HG03175 (cell line): ENCODE measurements around the gene EME2.

Experiments used
- ATAC-seq: cut with Tn5 transposase; IDR thresholded peaks from one replicate; pipeline ENCODE4 v1.9.1; 2021; ENCODE audit warnings: mild to moderate bottlenecking, moderate library complexity; ENCODE audit not compliant: unreplicated experiment

EME2 gene

GRCh38 chr16:1777375-1778199 lies 5.0 kb downstream of the EME2 start:
- no peak for ATAC-seq

DNA sequence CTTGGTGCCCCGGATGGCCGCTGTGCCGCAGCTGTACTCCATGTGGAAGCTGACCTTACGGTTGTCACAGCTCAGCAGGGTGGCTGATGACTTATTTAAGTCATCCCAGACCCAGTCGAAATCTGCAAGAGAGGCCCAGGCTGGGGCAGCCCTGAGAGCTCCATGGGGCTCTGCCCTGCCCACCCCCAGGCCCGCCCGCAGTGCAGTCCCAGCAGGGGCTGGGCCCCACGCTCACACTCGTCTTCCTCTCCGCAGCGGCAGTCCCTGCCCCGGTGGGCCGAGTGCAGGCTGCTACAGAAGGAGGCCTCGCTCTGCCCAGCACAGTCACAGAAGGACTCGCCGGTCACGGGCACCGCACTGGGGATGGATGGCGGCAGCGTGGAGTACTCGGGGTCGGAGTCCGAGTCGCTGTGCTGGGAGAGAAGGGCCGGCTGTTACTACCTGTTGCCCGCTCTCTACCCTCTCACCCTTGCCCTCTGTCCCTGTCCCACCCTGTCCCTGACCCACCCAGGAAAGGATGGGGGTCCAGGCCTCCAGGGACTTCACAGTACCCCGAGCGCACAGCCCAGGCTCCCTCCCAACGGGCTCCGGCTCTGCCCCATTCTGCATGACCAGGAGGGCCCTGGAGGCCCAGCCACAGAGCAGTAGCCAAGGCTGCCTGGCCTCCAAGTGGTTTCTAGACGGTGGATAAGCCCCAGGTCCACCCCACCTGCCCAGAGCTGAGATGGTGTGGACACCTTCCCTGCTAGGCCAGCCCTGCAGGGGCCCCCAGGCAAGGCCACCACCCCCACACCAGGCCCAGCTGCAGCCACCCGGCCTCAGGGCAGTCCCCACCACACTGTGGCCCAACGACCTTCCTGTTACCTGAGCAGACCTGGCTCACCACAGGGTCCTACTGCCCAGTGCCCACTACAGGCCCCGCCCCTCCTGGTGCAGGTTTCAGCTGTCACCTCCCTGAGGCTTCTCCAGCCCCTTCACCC lies 5.9 kb downstream of the EME2 start:
- no peak for ATAC-seq

DNA sequence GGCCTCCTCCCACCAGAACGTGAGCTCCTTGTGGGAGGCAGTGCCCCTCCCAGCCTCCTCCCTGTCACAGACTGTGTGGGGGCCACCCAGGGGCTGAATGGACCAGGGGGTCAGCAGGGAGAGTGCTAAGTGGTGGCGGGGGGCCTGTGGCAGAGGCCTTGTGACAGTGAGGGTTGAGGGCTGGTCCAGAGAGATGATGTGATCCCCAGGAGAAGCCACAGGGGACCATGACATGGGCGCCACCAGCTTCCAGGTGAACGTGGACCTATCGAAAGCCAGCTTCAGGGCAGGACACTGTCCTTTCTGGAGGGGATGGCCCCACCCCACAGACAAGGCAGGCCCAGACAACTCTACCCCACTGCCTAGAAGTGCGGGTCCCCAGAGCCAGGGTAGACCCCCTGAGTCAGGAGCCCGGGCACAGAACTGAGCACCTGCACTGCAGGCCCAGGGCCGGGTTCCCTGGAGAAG lies 6.7 kb downstream of the EME2 start:
- ATAC-seq = no peak

GRCh38 chr16:1779741-1780676 lies 7.4 kb downstream of the EME2 start:
- ATAC-seq = no peak

DNA sequence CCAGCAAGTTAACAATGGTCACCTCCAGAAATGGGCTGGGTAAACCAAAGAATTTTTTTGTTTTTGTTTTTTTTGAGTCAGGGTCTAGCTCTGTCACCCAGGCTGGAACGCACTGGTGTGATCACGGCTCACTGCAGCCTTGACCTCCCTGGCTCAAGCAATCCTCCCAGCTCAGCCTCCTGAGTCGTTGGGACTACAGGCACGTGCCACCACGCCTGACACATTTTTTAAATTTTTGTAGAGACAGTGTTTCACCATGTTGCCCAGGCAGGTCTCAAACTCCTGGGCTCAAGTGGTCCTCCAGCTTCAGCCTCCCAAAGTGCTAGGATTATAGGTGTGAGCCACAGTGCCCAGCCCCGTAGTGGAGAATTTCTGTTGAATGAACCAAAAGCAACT lies 8.1 kb downstream of the EME2 start:
- no peak for ATAC-seq

GRCh38 chr16:1781254-1781653 lies 8.6 kb downstream of the EME2 start:
- no peak for ATAC-seq

- ATAC-seq = no peak
Observed at GRCh38 chr16:1781758-1782407, 9.3 kb downstream of the EME2 start.

DNA sequence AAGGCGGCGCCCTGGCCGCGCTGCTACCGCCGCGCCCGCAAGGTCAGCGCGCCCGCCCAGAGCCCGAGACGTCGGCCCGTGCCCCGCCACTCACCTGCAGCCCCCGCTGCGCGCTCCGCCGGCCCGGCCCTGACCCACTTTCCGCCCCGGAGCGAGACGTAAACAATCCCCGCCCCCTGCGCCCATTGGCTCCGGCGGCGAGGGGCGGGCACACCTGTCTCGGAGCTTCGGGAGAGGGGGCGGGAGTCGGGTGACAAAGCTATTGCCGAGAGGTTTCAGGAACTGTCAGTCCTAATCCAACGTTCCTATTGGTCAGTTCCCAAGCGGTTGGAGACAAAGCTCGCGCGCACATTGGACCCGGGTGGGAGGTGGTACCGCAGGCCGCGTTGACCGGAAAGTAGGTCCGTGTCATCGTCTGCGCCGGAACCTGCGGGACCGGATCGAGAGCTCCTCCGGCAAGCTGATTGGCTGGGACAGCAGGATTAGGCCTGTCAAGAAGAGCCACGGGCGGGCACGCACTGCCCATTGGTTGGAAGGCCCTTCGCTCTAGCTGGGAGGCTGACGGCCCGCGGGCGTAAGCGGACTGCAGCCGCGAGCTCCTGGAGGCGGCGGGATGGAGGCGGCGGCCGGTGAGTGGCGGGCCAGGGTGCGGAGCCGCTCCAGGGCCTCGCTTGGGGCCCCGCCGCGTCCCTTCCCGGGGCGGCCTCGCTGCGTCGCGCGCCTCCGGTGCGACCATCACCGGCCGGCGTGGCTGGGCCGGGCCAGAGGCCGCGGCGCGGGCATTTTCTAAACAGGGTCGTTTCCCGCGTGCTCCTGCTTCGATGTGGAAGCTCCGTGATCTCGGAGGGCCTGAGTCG lies 10.0 kb downstream of the EME2 start, which contains the start of the genes NUBP2 and SPSB3:
TSS of gene NUBP2 (plus strand) at position 553 of the 857 bp plus-strand sequence. CDS start at position 614, 61 bp downstream.
TSS of gene SPSB3 (minus strand) at position 164 of the 857 bp plus-strand sequence. CDS start 1,088 bp downstream, outside the sequence.
- peak; percentile 89 for ATAC-seq

GRCh38 chr16:1784977-1785845 lies 12.6 kb downstream of the EME2 start:
- ATAC-seq = no peak

- no peak for ATAC-seq
Observed at GRCh38 chr16:1785846-1786170, 13.2 kb downstream of the EME2 start.

DNA sequence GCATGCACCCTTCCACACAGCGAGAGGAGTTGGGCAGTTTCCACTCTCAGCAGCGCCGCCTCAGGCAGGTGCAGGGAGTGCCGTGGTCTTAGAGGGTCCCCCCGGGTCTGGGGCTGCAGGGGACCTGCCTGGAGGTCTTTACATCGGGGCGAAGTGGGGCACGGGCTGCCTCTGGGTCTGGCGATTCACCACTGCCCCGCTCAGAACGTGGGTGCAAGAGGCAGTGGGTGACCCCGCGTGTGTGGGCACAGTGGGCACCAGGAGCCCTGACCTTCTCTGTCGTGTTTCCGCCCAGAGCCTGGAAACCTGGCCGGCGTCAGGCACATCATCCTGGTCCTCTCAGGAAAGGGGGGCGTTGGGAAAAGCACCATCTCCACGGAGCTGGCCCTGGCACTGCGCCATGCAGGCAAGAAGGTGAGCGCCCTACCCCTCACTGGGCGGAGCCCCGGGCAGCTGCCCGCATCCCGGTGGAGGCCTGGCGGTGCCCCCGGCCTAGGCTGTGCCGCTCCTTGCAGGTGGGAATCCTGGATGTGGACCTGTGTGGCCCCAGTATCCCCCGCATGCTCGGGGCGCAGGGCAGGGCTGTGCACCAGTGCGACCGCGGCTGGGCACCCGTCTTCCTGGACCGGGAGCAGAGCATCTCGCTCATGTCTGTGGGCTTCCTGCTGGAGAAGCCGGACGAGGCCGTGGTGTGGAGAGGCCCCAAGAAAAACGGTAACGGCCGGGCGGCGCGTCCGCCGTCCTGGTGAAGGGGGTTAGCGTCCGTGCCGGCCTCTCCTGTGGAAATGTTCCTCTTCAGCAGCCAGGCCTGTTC lies 13.8 kb downstream of the EME2 start:
- ATAC-seq = no peak

DNA sequence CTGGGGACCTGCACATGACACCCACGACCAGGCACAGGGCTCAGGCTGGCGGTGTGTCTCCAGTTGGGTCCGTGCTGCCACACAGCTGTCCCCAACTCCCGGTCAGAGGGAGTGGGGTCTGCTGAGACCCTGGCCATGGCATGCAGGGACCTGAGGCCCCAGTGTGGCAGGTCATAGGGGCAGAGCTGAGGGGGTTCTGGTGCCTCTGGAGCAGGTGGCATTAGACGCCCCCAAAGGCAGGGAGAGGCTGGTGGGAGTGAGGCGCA lies 14.4 kb downstream of the EME2 start:
- ATAC-seq = no peak

- ATAC-seq = no peak
Observed at GRCh38 chr16:1787322-1788094, 14.9 kb downstream of the EME2 start.

DNA sequence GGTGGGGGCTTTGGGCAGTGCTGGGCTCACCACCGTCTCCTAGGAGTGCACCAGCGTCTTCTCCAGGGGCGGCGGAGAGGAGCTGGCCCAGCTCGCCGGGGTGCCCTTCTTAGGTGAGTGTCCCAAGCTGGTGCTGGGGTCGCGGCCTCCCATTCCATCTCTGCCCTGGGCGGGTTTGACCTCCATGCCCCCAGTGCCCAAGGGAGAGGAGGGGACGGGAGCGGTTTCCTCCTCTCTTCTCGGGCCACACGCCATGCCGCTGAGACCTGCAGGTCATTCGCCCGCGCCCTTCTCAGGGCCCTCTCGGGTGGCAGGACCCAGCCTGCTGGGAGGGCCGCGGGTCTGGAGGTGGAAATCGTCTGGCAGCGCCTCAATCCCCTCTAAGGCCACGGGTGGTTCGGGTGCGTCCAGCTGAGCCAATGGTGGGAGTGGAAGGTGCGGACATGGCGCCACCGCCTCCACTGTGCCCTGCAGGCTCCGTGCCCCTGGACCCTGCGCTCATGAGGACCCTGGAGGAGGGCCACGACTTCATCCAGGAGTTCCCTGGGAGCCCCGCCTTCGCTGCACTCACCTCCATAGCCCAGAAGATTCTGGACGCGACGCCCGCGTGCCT lies 15.6 kb downstream of the EME2 start:
- ATAC-seq = no peak

- no peak for ATAC-seq
Observed at GRCh38 chr16:1788708-1789100, 16.1 kb downstream of the EME2 start.

DNA sequence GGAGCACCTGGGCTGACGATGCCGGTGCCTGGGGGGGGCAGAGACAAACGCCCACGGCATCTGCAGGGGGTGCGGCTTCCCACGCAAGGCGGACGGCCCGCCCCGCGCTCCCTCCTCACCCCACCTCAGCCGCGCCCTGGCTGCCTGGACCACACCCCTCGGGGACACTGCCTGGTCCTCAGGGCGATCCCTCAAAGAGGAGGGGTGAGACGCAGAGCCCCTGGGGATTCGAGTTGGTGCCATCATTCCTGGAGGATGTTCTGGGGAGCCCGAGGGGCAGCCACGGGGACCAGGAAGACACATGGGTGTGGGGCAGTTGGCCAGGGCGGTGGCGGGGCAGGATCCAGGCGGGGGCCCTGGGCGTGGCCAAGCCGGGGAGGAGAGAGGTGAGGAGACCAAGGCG lies 17.0 kb downstream of the EME2 start:
- ATAC-seq = no peak
